Activated CD4-positive, alpha-beta T cell treated with anti-CD3 and anti-CD28 coated beads, Interleukin-2, Interleukin-4, amounts not matched to agents 100 ng/mL and 50 ng/mL, durations not matched to agents 16 hours and 8 hours (primary cell): ENCODE results near the gene PHF21B.

Experiments
- DNase-seq: peaks from one replicate; pipeline ENCODE4 v3.0.0-alpha.2; 2020; ENCODE audit warnings: low spot score

The PHF21B gene

GRCh38 chr22:44892803-44893730 is 116.7 kb downstream of the PHF21B start:
- no peak for DNase-seq

GRCh38 chr22:44892243-44892642 is 117.6 kb downstream of the PHF21B start:
- DNase-seq, result no peak

- no peak for DNase-seq
Observed at GRCh38 chr22:44891791-44892190, 118.0 kb downstream of the PHF21B start.

- DNase-seq, result no peak
Observed at GRCh38 chr22:44891293-44891747, 118.5 kb downstream of the PHF21B start.

- DNase-seq, result no peak
Observed at GRCh38 chr22:44890416-44891292, 119.2 kb downstream of the PHF21B start.

GRCh38 chr22:44889255-44889878 is 120.4 kb downstream of the PHF21B start:
- no peak for DNase-seq

- DNase-seq, result no peak
Observed at GRCh38 chr22:44888491-44889254, 121.1 kb downstream of the PHF21B start.

- no peak for DNase-seq
Observed at GRCh38 chr22:44887941-44888366, 121.9 kb downstream of the PHF21B start.

GRCh38 chr22:44885806-44886360 is 123.9 kb downstream of the PHF21B start:
- DNase-seq, result no peak

- no peak for DNase-seq
Observed at GRCh38 chr22:44884968-44885805, 124.6 kb downstream of the PHF21B start.

GRCh38 chr22:44884562-44884961 is 125.2 kb downstream of the PHF21B start:
- DNase-seq, result no peak

GRCh38 chr22:44883011-44883421 is 126.8 kb downstream of the PHF21B start:
- no peak for DNase-seq

GRCh38 chr22:44882226-44882905 is 127.4 kb downstream of the PHF21B start:
- DNase-seq, result no peak

- no peak for DNase-seq
Observed at GRCh38 chr22:44881624-44882023, 128.2 kb downstream of the PHF21B start.

GRCh38 chr22:44880610-44881290 is 129.1 kb downstream of the PHF21B start:
- DNase-seq, result no peak

- no peak for DNase-seq
Observed at GRCh38 chr22:44879301-44879680, 130.5 kb downstream of the PHF21B start.

GRCh38 chr22:44878483-44879300 is 131.1 kb downstream of the PHF21B start:
- DNase-seq, result no peak

GRCh38 chr22:44876921-44877320 is 132.9 kb downstream of the PHF21B start:
- DNase-seq, result no peak
